NCI-H510A (cell line): Measurements from ENCODE around the gene ZNF554.
"Not testable (repeated sequence)": the region's sequence is repeated elsewhere in the genome, so short reads cannot be mapped to it uniquely, and the experiment has no call there.

Source experiments
- DNase-seq: peaks from one replicate; lab custom pipeline; 2025; lab: John Stamatoyannopoulos, UW

The ZNF554 gene

GRCh38 chr19:2807379-2808128 is 12.1 kb upstream of the ZNF554 start:
- no peak for DNase-seq

- no peak for DNase-seq
These were observed 11.3 kb upstream of the ZNF554 start for GRCh38 chr19:2808129-2808941.

GRCh38 chr19:2809387-2810140 is 10.1 kb upstream of the ZNF554 start:
- no peak for DNase-seq

- DNase-seq = no peak
These were observed 9.3 kb upstream of the ZNF554 start for GRCh38 chr19:2810141-2811091.

DNA sequence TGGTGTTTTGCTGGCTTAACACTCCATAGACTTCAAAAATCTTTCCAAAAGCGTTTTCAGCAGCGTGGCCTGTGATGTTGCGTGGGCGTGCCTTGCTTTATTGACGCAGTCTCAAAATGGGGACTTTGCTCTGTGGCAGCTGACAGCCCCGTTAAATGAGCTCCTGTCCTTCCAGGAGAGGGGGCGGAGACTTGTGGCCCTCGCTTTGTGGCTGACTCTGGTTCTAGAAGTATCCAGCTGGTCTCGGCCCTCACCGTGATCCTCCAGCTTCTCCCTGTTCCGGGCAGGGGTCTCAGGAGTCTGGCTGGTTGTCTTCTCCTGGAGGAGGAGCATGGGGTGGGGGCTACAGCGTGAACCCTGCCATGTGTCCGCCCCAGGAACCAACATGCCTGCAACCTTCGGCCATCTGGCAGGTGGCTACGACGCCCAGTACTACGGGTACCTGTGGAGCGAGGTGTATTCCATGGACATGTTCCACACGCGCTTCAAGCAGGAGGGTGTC is 8.4 kb upstream of the ZNF554 start:
- no peak for DNase-seq

- no peak for DNase-seq
These were observed 7.8 kb upstream of the ZNF554 start for GRCh38 chr19:2811735-2812413.

DNA sequence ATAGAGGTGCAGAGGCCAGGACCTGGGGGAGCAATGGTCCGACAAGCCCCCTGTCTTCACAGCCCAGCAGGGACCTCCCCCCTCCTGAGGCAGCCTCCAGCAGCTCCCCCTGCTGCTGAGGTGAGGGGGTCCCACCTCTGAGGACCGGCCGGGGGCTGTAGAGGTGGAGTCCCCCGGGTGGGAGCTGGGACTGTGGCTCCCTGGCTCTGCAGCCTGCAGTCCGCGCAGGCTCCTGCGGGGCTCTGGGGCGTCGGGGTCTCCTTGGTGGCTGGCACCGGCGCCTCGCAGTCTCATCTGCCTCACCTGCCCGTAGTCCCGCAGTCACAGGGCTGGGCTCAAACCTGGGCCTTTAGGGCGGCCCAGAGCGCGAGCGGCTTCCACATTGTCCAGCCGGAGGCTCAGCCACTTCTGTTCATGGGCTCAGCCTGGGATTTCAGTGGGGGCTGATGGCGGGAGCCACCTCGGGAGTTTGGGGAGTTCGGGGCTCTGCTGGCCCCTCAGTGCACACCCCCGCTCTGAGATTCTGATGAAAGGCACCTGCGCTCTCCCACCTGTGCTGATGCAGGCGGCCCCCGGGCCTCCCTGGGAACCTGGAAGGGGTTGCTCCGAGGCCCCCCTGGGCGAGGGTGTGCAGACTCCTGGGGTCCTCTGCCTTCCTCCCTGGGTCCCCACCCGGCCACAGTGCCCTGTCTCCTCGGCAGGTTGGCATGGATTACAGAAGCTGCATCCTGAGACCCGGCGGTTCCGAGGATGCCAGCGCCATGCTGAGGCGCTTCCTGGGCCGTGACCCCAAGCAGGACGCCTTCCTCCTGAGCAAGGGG is 7.0 kb upstream of the ZNF554 start:
- no peak for DNase-seq

DNA sequence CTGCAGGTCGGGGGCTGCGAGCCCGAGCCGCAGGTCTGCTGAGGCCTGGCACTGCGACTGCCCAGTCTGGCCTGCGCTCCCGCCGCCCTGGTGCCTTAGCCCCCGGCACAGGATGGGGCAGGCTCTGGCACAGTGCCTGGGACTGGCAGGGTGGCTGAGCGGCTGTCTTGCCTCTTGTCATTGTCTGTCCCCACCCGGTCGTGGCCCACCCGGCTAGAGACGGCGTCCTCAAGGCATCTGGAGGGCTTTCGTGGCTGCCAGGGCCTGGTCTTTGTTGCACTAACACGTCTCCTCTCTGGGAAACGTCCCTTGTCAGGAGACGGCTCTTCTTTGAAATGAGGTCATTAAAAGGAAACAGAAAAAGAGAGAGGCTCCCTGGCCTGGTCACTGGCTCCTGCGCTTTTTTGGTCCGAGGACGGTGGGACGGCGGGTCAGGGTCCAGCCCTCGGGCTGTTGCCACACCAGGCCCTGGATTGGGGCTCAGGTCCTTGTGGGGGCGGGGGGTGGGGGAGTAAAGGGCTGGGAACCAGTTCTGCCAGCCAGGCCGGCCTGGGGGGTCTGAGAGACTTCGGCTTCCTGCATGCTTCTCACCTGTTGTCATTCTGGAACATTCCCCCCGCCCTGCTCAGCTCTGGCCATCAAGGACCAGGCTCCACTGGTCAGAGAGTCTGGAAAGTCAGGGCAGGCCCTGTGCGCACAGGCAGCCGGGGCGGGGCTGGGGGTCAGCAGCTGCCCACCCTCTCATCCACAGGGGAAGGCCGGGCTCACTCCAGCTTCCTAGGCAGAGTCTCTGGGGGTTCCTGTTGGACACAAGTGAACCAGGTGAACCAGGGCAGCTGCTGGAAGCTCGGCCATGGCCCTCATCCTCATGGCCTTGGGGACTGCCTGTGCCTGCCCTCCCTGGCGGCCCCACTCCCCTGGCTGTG is 6.2 kb upstream of the ZNF554 start:
- no peak for DNase-seq

DNA sequence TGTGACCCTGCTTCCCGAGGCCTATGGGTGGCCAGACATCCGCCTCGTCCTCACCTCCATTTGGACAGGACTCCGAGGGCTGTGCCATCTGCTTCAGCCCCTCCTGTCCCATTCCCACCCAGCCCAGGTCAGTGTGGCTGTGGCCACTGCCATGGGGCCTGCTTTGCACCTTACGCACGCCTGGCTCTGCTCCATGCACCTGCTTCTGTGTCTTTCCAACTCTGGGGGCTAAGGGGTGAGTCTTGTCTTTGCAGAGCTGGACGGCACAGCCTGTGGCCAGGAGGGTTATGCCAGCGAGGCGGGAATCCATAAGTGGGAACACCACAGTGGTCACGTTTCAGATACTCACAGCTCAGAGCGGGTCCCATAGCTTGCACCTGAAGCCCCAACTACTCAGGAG is 5.2 kb upstream of the ZNF554 start:
- no peak for DNase-seq

- DNase-seq = no peak
These were observed 4.5 kb upstream of the ZNF554 start for GRCh38 chr19:2815191-2815614.

- no peak for DNase-seq
These were observed 3.7 kb upstream of the ZNF554 start for GRCh38 chr19:2815923-2816322.

- no peak for DNase-seq
These were observed 3.0 kb upstream of the ZNF554 start for GRCh38 chr19:2816641-2817040.

DNA sequence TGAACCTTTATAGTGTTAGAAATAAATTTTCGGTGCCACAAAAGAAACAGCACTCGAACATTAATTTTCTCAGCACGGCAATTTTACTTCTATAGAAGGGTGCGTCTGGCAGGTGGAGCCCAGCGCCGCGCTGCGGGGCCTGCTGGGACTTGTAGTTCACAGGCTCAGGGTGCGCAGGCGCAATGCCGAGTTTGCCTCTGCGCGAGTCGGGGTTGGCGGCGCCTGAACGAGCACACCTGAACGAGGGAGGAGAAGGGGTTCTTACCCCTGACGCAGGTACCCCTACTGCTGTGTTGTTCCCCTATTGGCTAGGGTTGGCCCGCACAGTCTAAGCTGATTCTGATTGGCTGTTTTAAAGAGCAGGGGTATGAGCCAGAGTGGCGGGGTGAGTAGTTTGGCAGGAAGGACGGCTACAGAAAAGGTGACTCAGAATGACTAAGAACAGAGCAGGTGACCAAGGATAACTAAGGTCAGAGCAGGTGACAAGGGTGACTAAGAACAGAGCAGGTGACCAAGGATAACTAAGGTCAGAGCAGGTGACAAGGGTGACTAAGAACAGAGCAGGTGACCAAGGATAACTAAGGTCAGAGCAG is 2.3 kb upstream of the ZNF554 start:
- DNase-seq = not testable (repeated sequence)

DNA sequence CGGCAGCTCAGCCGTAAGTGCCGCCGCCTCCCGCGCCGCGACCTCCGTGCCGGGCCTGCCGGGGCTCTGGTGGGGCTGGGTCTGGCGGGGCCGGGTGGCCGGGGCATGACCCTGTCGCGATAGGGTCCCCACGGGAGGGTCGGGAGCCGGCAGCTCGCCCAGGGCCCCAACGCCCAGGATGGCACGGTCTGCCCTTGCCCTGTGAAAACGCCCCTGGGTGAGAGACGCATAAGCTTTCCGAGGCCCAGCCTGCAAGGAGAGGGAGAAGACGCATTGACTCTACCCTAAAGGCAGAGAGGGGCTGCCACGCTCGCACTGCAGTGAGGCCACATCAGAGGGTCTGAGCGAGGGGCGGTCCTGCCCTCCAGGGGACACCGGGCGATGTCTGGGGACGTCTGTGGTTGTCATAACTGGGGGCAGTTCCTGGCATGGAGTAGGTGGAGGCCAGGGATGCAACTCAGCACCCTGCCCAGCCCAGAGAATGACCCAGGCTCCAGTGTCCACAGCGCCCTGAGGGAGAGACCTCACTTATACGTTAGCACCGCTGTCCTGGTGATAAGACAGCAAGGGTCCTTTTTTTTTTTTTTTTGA is 539 bp downstream of the ZNF554 start:
- DNase-seq = no peak

DNA sequence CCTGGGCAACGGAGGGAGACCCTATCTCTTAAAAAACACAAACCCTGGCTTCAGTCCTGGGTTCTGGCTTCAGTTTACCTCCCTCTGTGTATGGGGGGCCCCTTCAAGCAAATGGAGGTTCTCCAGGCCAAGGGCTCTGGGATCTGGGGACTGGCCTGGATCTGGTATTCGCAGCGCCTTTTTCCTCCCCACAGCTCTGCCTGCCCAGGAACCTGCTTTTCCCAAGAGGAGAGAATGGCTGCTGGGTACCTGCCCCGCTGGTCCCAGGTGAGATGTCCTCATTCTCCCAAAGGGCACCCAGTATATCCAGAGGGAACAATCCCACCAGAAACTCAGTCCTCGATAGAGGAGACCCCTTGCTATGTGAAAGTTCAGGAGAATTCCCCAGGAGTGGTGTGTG is 3.2 kb downstream of the ZNF554 start:
- no peak for DNase-seq

DNA sequence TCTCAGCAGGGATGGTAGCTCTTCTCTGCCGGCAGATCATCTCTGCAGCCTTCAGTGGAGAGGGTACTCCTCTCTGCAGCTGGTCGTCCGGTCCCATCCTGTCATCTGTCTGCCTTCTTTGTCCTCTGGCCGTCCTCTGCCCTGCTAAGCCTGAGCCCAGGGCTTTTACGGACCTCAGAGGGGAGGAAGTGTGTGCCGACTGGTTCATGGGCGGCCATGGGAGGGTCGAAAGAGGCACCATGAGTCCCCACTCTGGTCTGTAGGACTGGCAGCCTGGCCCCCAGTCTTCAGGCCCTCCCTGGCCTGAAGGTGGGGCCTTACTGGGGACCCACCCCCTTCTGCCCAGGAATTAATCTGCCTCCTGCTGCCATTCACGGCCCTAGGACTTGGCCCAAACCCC is 4.0 kb downstream of the ZNF554 start:
- DNase-seq = no peak

DNA sequence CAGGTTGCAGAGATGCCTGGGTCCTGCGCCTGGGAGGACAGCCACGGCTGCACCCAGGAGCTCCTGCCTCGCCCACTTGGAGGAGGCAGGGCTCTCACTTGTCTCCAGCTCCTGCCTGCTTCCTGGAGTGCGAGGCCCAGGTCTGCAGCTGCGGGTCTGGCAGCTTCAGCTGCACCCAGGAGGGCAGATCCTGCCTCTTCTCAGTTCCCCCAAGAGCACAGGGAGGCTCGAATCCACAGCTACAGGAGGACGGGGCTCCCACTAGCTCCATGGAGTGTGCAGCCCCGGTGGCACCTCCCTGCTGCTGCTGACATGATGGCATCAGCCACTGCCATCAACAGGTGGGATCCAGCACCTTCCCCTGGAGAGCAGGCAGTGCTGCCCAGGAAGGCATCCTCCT is 4.5 kb downstream of the ZNF554 start:
- DNase-seq = no peak

DNA sequence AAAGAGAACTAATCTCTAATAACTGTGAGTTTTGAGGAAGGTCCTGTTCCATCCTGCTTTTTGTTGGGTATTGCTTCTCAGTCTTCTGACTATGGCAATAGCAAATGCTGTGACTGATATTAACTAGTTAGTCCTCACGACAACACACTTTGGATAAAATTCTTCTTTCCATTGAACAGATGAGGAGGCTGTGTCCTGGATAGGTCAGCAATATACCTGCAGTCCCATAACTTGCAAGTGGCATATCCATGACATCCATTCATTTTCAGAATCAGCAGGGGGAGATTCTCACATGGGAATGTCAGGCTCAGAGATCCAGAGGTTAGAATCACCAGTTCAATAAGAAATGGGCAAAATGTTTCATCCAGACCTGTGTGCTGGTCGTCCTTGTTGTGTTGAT is 7.4 kb downstream of the ZNF554 start:
- DNase-seq = no peak
